Vagina (tissue), 2 donors: ENCODE data around the gene ZNF580. TPM values are rescaled to one million over a fixed set of nuclear protein-coding genes. Genes with fewer than 3 reads are reported as not detected.

Experiments
- DNase-seq, 2 donors: peaks; one replicate each; pipeline ENCODE4 v3.0.0-alpha.2; 2017; ENCODE audit errors: extremely low spot score in 2 of 2
- H3K27ac ChIP-seq: fragments of 200-600 bp; sonication (generic); one replicate; pipeline ENCODE4 v1.5.1; 2019
- H3K27me3 ChIP-seq: fragments of 200-600 bp; sonication (generic); one replicate; pipeline ENCODE4 v1.5.1; 2019
- H3K36me3 ChIP-seq, 2 donors: fragments of 200-600 bp; sonication (generic); one replicate each; pipeline ENCODE4 v1.5.1; 2017 to 2019
- H3K4me1 ChIP-seq: fragments of 200-600 bp; sonication (generic); one replicate; pipeline ENCODE4 v1.5.1; 2019
- H3K4me3 ChIP-seq, 2 donors: fragments of 200-600 bp; sonication (generic); 1 replicate in 1 of 2; 2 replicates in 1 of 2; pipeline ENCODE4 v1.5.1; 2016 to 2019
- H3K9me3 ChIP-seq: fragments of 200-600 bp; sonication (generic); one replicate; pipeline ENCODE4 v1.5.1; 2019
- CTCF ChIP-seq, 3 experiments: fragments of 450-650 bp in 2 of 3; fragments of 200-600 bp in 1 of 3; sonication (generic) in 1 of 3; IDR thresholded peaks; one replicate each; pipeline ENCODE4 v1.5.1; 2017 to 2019; ENCODE audit warnings: antibody characterized with exemption in 3 of 3, mild to moderate bottlenecking in 2 of 3, moderate library complexity in 2 of 3
- POLR2A ChIP-seq, 2 donors: fragments of 450-650 bp; IDR thresholded peaks; one replicate each; pipeline ENCODE4 v1.6.1; 2017; ENCODE audit warnings: antibody characterized with exemption in 2 of 2, mild to moderate bottlenecking in 2 of 2, moderate library complexity in 2 of 2
- POLR2AphosphoS5 ChIP-seq, 2 donors: sonication (generic); formaldehyde crosslinking; IDR thresholded peaks; one replicate each; pipeline ENCODE4 v1.9.0; 2017; ENCODE audit warnings: antibody characterized with exemption in 2 of 2, mild to moderate bottlenecking in 2 of 2, low read depth in 1 of 2; ENCODE audit not compliant: insufficient read depth in 1 of 2
- intact Hi-C: fragments of 100-400 bp; cut with DNase I; formaldehyde crosslinking; loops from one replicate; pipeline ENCODE4 v1.15.1; 2023
- total RNA-seq: library from RNA; depleted of rRNA; stranded (reverse); fragments of >200 nt; gene quantifications from one replicate; pipeline ENCODE4 v1.2.3, GENCODE V29; 2016

ZNF580 gene
- total RNA-seq, 1 donor from 2014 or later, result 30.9 TPM

- H3K27me3 ChIP-seq, result no peaks in the 10 kb centered on the region
- no peak for TF ChIP-seq POLR2A (IDR thresholded peaks at IDR 0.05)
- no peak for TF ChIP-seq CTCF (IDR thresholded peaks at IDR 0.05)
- no peak for TF ChIP-seq POLR2AphosphoS5 (IDR thresholded peaks at IDR 0.05; ENCODE audit: insufficient read depth in 1 of 2, low read depth in 1 of 2)
- DNase-seq, result no peak
- H3K9me3 ChIP-seq, result no peaks in the 10 kb centered on the region
- H3K27ac ChIP-seq, result no peak overlapping the region
- intact Hi-C loops, result no loop called here
- H3K36me3 ChIP-seq, result peaks cover 0 to 51% of the 10 kb centered on the region in 2 donors
- peaks cover 32% of the 10 kb centered on the region for H3K4me1 ChIP-seq
- H3K4me3 ChIP-seq, result no peak overlapping the region
These were observed 31.6 kb downstream of the ZNF580 start for GRCh38 chr19:55672418-55672817.

GRCh38 chr19:55673465-55673864 is 32.7 kb downstream of the ZNF580 start:
- DNase-seq, result no peak
- TF ChIP-seq POLR2AphosphoS5 (IDR thresholded peaks at IDR 0.05; ENCODE audit: insufficient read depth in 1 of 2, low read depth in 1 of 2) (no peak), POLR2A (IDR thresholded peaks at IDR 0.05) (no peak), CTCF (IDR thresholded peaks at IDR 0.05) (no peak)
- Histone ChIP-seq H3K9me3 (no peaks in the 10 kb centered on the region), H3K4me3 (no peak overlapping the region), H3K27ac (no peak overlapping the region), H3K36me3 (peaks cover 0 to 46% of the 10 kb centered on the region in 2 donors), H3K4me1 (peaks cover 43% of the 10 kb centered on the region), H3K27me3 (no peaks in the 10 kb centered on the region)
- intact Hi-C loops, result no loop called here

GRCh38 chr19:55673889-55674288 is 33.1 kb downstream of the ZNF580 start:
- H3K9me3 ChIP-seq, result no peaks in the 10 kb centered on the region
- peaks cover 0 to 46% of the 10 kb centered on the region in 2 donors for H3K36me3 ChIP-seq
- no peak overlapping the region for H3K27ac ChIP-seq
- intact Hi-C loops, result no loop called here
- no peak for TF ChIP-seq CTCF (IDR thresholded peaks at IDR 0.05)
- TF ChIP-seq POLR2AphosphoS5 (IDR thresholded peaks at IDR 0.05; ENCODE audit: insufficient read depth in 1 of 2, low read depth in 1 of 2), result no peak
- peaks cover 47% of the 10 kb centered on the region for H3K4me1 ChIP-seq
- H3K27me3 ChIP-seq, result no peaks in the 10 kb centered on the region
- H3K4me3 ChIP-seq, result no peak overlapping the region
- DNase-seq, result no peak

GRCh38 chr19:55674459-55674840 is 33.6 kb downstream of the ZNF580 start:
- DNase-seq, result no peak
- Histone ChIP-seq H3K4me3 (peak overlapping the region; percentile 71 to 84), H3K27me3 (no peaks in the 10 kb centered on the region), H3K36me3 (peaks cover 0 to 46% of the 10 kb centered on the region in 2 donors), H3K9me3 (no peaks in the 10 kb centered on the region), H3K27ac (peak overlapping the region; percentile 89), H3K4me1 (peaks cover 52% of the 10 kb centered on the region)
- no peak for TF ChIP-seq POLR2AphosphoS5 (IDR thresholded peaks at IDR 0.05; ENCODE audit: insufficient read depth in 1 of 2, low read depth in 1 of 2)
- no peak for TF ChIP-seq POLR2A (IDR thresholded peaks at IDR 0.05)
- no peak for TF ChIP-seq CTCF (IDR thresholded peaks at IDR 0.05)
- intact Hi-C loops, result no loop called here

GRCh38 chr19:55674841-55675660 is 34.2 kb downstream of the ZNF580 start, which contains the start of gene EPN1:
TSS of gene EPN1 (plus strand) at chr19:55675226. CDS start at chr19:55678628, 3,402 bp downstream.
- Histone ChIP-seq H3K27me3 (no peaks in the 10 kb centered on the region), H3K36me3 (peaks cover 0 to 46% of the 10 kb centered on the region in 2 donors), H3K4me3 (peak within 1 kb of the TSS; percentile 71 to 84), H3K9me3 (no peaks in the 10 kb centered on the region), H3K4me1 (peaks cover 58% of the 10 kb centered on the region), H3K27ac (peak within 1 kb of the TSS; percentile 89)
- peak in 1 of 2 donors; percentile 92 for DNase-seq
- TF ChIP-seq CTCF (IDR thresholded peaks at IDR 0.05), result no peak
- peak in 1 of 2 donors; percentile 16 for TF ChIP-seq POLR2A (IDR thresholded peaks at IDR 0.05)
- peak; percentile 75 to 85 for TF ChIP-seq POLR2AphosphoS5 (IDR thresholded peaks at IDR 0.05; ENCODE audit: insufficient read depth in 1 of 2, low read depth in 1 of 2)
- intact Hi-C loops, result no loop called here
